ENCODE data around the gene CUL4A.

The CUL4A gene

GRCh38 chr13:113190181-113190580 is 19.2 kb upstream of the CUL4A start:
- no peak for TF ChIP-seq CTCF (IDR thresholded peaks at IDR 0.05; ENCODE audit: insufficient read depth, low read length, missing control alignments)
- ChIA-PET CTCF (interaction anchor here (1.2 kb wide), 1 partner anchor 19 kb away, joined by 3 read pairs; the partner anchor contains the start of genes CUL4A and PCID2), POLR2A (no interaction called here)
- no peak overlapping the region for H3K4me3 ChIP-seq (ENCODE audit: low read depth, low read length)
- DNase-seq (ENCODE audit: low read depth, low spot score), result no peak

- no peak for DNase-seq (ENCODE audit: low read depth, low spot score)
- no peak for TF ChIP-seq CTCF (IDR thresholded peaks at IDR 0.05; ENCODE audit: insufficient read depth, low read length, missing control alignments)
- H3K4me3 ChIP-seq (ENCODE audit: low read depth, low read length), result no peak overlapping the region
- POLR2A ChIA-PET, result no interaction called here
- CTCF ChIA-PET, result no interaction called here
Measured at GRCh38 chr13:113192279-113192678, 17.1 kb upstream of the CUL4A start.

GRCh38 chr13:113192902-113193301 is 16.5 kb upstream of the CUL4A start:
- CTCF ChIA-PET, result no interaction called here
- no peak overlapping the region for H3K4me3 ChIP-seq (ENCODE audit: low read depth, low read length)
- DNase-seq (ENCODE audit: low read depth, low spot score), result no peak
- TF ChIP-seq CTCF (IDR thresholded peaks at IDR 0.05; ENCODE audit: insufficient read depth, low read length, missing control alignments), result no peak
- POLR2A ChIA-PET, result no interaction called here

- no peak for DNase-seq (ENCODE audit: low read depth, low spot score)
- POLR2A ChIA-PET, result no interaction called here
Measured at GRCh38 chr13:113195360-113195759, 14.1 kb upstream of the CUL4A start.

GRCh38 chr13:113196970-113197737 is 12.3 kb upstream of the CUL4A start:
- ChIA-PET POLR2A (no interaction called here), CTCF (interaction anchor here (0.8 kb wide), 1 partner anchor 17 kb away, joined by 3 read pairs; no protein-coding TSS in a partner anchor)
- H3K4me3 ChIP-seq (ENCODE audit: low read depth, low read length), result no peak overlapping the region
- no peak for DNase-seq (ENCODE audit: low read depth, low spot score)
- no peak for TF ChIP-seq CTCF (IDR thresholded peaks at IDR 0.05; ENCODE audit: insufficient read depth, low read length, missing control alignments)

More at GRCh38 chr13:113195360-113195759, 14.1 kb upstream of the CUL4A start:
- CTCF ChIA-PET, result no interaction called here
- TF ChIP-seq CTCF (IDR thresholded peaks at IDR 0.05; ENCODE audit: insufficient read depth, low read length, missing control alignments), result no peak
- H3K4me3 ChIP-seq (ENCODE audit: low read depth, low read length), result no peak overlapping the region

GRCh38 chr13:113201815-113202214 is 7.6 kb upstream of the CUL4A start:
- H3K4me3 ChIP-seq (ENCODE audit: low read depth, low read length), result no peak overlapping the region
- ChIA-PET CTCF (no interaction called here), POLR2A (no interaction called here)
- TF ChIP-seq CTCF (IDR thresholded peaks at IDR 0.05; ENCODE audit: insufficient read depth, low read length, missing control alignments), result no peak
- DNase-seq (ENCODE audit: low read depth, low spot score), result no peak
